ENCODE measurements around the gene VPS54. TPM values are rescaled to one million over a fixed set of nuclear protein-coding genes. Genes with fewer than 3 reads are reported as not detected.
"Not testable (repeated sequence)": the region's sequence is repeated elsewhere in the genome, so short reads cannot be mapped to it uniquely, and the experiment has no call there.

VPS54 gene
- total RNA-seq, 1 experiment from 2014 or later, result 12.6 TPM

DNA sequence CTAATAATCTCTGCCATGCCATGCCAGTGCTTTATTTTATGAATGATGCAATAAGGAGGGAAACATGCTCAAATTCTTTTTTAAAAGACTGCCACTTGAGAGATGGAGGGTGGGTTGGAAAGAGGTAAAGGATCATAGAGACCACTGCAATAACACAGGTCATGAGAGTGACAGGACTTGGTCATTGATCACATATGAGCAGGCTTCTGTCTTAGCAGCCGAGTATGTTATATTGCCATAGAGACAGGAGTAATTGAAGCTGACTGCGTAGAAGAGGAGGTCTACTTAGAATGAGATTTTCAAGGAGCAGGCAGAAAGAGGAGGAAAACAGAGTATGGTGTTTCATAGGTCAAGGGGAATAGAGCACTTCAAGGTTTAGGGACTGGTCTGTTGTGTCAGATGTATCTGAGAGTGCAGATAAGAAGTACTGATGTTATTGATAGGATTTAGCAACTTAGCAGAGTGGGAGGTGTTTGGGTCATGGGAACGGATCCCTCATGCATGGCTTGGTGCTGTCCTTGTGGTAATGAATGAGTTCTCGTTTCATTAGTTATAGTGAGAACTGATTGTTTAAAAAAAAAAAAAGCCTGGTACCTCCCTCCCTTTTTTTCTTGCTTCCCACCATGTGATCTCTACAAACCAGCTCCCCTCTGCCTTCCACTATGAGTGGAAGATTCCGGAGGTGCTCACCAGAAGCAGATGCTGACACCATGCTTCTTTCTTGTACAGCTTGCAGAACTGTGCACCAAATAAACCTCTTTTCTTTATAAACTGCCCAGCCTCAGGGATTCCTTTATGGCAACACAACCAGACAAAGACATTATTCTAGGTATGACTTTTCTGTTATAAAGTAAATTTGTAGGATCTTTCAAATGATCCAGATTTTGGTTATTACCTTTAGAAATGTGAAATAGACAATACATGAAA, 144.8 kb downstream of the VPS54 start:
- DNase-seq (ENCODE audit: low read depth), result no peak

DNA sequence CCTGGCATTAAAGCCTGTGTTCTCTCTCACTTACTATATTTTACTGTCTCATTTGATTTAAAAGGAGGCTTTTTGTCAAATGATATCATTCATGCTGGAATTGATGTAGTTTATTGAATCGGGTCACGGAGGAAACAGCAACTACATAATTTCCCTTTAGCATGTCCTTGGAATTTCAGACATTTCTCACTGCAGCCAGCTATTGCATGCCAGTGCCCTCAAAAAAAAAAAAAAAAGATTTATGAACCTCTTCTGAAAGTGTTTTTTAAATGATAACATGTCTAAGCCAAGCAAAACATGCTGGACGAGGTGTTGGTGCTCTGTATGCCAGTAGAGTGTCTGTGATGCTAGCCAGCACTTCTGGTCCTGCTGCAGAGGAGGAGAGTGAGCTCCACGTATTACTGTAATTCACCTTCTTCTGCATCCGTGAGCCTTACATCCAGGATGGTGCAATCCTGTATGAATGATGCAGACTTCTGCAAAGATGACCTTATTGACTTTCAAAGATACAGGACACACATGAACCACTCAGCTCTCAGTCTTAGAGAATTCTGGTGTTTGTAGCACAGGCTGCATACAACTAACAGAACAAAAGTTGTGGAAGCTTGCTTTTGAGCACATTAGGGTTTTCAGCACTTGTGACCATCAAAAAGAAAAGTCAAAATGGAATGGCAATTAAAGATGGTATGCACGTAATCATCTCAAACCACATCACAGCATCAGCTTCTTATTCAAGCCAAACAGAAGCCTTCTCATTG, 146.5 kb downstream of the VPS54 start:
- DNase-seq (ENCODE audit: low read depth), result no peak

DNA sequence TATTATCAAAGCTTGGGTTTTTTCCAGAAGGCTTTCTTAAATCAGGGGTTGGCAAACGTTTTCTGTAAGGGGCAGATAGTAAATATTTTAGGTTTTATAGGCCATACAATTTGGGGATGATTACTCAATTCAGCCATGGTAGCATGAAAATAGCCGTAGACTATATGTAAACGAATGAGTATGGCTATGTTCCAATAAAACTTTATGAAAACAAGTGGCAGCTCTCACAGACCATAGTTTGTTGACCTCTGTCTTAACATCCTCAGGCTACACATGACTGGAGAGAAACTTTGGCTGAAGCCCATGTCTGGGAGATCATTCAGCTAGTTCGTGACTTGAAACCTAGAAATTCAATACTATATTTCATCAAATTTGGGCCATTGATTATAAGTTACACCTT, 147.4 kb downstream of the VPS54 start:
- no peak for DNase-seq (ENCODE audit: low read depth)

DNA sequence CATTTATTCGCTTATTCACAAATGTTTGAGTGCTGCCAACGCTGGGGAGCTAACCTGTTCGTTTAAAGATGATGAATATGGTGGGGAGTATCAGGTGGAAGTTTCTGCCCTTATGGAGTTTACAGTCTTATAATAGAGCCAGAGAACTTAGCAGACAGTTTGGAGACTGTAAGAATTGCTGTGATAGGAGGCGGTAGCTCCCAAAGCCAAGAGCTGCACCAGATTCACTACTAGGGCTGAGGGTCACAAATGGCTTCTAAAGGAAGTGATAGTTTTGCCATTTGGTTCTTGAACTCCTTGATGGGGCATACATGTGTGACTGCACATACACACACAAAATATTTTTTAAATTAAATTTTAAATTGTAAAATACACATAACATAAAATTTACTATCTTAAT, 148.5 kb downstream of the VPS54 start:
- no peak for DNase-seq (ENCODE audit: low read depth)

DNA sequence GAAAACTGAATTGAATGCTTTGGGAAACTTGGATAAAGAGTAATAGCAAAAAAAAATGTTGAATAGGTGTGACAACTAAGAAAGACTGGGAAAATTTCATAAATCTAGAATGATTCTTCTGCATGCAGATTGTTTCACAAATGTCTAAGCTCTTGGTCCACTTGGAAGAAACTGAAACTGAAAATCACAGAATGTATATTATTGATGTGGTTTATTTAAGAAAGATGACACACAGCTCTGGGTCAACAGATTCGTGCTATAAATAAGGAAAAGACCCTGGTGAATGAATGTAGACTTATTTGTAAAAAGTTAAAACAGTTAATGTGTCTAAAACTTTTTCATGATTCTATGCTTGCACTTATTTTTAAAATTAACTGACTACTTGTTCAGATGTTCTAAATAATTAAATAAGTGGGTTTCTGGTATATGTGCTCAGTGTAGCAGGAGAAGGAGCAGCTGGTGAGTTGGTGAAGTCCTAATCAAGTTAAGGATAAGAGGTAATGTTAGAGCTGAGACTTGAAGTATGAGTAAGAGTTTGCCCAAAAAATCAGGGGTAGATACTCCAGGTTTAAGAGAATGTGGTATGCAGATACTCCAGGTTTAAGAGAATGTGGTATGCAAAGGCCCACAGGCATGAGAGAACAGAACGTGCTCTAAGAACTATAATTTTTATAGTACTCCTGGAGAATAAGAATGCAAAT, 153.1 kb downstream of the VPS54 start:
- no peak for DNase-seq (ENCODE audit: low read depth)

DNA sequence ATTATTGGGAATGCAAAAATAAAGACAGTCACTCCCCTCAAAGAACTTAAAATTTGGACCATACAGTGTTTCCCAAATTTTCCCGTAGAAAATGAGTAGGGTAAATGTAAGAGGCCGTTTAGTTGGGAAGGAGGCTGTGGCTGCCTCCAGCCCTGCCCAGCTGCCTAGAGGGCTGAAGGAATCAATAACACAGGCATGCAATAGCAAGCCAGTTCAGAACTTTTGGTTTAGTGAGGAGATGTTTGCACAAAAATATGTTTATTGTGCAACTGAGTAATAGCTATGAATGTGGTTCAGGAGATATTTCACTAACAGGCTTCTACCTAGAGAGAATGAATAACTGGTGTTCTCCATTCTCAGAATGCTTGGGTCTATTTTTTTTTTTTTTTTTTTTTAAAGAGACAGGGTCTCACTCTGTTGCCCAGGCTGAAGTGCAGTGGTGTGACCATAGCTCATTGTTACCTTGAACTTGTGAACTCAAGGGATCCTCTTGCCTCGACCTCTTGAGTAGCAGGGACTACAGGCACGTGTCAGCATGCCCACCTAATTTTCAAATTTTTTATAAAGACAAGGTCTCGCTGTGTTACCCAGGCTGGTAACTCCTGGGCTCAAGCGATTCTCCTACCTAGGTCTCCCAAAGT, 153.9 kb downstream of the VPS54 start:
- no peak for DNase-seq (ENCODE audit: low read depth)

DNA sequence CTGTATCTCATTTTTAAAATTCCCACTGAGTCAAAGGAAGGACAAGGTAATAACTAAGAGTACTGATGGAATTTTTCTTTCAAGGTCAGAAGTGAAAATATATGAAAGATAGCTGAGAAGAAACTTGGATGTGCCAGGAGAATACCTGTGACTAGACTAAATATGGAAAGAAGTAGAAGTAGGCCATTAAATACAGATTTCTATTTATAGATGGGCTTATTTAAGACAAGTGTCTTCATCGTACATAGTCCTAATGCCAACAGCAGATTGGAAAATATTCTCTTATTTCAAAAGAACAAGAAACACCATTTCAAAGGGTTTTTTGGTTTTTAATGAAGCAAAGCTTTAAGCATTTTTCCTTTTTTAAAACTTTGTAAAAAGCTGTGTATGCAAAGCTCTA, 155.5 kb downstream of the VPS54 start:
- DNase-seq (ENCODE audit: low read depth), result no peak

DNA sequence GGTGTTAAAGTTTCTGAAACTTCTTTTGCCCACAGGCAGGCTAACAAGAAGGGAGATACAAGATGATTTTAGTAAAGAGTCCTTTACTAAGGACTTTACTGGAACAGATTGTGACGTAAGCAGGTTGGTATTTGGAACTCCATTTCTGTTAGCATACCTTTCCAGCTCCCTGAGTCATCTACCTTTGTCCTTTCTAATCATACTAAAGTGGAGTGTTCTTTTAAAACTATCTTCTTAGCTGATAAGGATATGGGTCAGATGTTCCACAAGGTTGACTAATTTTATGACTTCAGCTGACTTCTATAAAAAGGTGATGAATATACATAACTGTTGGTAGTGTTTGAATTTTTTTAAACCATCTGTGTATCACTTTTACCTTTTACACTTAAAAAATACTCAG, 156.4 kb downstream of the VPS54 start:
- DNase-seq (ENCODE audit: low read depth), result peak; percentile 5

DNA sequence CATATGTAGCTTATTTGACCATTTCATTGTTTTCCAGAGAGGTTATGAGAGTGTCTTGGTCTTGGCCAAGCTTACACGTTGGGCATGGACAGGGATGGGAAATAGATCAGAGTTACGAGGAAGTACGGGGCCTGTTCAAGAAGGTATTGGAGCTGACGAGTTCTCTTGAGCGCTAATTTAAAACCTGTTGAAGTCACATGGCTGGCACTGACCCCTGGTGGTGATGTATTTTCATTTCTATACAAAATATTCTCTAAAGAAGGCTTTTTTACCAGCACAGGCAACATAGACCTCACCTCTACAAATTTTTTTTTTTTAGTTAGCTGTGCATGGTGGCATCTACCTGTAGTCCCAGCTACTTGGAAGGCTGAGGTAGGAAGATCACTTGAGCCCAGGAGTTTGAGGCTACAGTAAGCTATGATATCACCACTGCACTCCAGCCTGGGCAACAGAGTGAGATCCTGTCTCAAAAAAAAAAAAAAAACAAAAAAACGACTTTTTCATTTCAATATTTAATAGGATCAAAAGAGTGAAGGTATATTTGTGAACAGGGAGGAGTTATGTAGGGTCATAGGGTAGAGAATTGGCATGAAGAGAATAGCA, 157.9 kb downstream of the VPS54 start:
- DNase-seq (ENCODE audit: low read depth), result peak; percentile 33

DNA sequence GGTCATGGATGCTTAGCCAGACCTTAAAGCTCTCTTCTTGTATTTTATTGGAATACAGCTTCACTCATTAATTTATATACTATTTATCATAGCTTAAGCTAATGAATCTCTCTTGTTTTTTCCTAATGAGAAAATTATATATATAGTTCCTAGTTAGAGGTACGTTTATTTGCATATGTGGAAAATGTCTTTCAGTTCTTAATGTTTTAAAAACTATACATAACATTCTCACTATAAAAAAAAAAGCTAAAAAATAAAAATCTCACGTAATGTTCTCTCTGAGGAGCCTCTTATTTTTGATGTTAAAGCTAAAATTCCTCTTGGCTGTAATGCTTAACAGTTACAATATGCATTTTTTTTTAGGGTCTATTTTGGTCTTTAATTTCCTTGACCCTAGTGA, 160.9 kb downstream of the VPS54 start:
- DNase-seq (ENCODE audit: low read depth), result no peak

DNA sequence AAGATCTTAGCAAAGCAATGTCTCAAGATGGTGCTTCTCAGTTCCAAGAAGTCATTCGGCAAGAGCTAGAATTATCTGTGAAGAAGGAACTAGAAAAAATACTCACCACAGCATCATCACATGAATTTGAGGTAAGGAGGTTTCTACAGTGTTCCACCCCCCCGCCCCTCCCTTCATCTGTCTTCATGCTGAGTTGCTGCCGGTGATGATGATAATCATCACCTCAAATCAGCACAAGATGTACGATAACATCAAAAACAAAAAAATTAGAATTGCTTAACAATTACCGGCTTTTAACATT, 163.0 kb downstream of the VPS54 start:
- no peak for DNase-seq (ENCODE audit: low read depth)

DNA sequence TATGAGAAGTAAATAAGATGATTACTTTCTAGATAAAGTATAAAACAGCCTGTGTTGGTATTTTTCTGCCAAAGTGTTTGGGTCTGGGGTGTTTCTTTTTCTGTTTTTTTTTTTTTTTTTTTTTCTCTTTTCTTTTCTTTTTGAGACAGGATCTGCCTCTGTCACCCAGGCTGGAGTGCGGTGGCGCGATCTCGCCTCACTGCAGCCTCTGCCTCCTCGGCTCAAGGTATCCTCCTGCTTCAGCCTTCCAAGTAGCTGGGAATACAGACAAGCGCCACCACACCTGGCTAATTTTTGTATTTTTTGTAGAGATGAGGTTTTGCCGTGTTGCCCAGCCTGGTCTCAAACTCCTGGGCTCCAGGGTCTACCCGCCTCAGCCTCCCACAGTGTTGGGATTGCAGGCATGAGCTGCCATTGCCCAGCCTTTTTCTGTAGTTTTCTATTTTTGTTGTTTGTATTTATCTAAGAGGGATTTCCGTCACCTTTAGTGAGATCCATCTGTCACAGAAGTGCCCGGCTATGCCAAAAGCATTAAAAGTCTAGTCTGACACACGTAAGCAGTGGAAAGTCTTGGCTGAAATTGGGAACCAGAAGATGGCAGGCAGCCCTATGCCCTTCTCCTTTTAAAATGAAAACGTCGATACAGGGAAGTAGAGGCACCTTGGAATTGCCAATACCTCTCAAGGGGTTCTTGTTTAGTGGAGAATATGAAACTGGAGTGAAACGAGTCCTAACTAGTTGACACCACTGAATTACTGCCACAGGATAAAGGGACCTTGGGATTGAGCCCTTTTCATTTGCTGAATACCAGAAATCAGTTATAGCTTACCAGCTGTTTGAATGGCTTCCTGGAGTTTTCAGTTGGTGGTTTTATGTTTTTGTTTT, 163.6 kb downstream of the VPS54 start:
- no peak for DNase-seq (ENCODE audit: low read depth)

DNA sequence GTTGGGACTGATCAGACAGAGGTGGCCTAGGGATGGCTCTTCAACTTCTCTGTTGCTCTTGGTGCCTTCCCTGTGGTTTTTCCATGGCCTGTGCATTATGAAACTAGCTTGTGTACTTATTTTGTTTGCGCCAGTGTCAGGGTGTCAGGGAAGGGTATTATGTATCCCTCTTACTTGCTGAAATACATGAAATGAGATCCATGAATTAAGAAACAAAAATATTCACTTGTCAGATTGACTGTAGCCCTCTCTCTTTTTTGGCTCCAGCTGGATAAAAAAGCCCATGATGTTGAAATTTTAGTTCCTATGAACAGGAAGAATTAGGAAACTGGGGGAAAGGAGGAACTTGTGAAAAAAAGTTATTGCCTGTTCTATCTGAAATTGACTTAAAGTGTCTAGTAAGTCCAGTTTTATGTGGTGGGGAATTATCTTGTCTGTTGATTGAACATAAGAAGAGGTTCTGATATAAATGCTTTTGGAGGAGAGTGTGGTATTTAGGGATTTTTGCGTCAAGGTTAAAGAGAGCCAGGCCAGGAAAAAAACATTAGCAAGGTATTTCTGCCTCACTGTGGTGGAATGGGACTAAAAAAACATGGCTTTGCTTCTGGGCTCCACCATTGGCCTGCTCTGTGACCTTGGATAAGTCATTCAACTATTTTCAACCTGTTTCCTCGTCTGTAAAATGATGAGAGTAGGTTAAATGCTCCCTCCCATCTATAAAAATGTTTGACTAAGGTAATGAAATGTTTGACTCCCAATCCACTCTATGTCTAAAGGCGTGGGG, 165.5 kb downstream of the VPS54 start:
- DNase-seq (ENCODE audit: low read depth), result no peak

DNA sequence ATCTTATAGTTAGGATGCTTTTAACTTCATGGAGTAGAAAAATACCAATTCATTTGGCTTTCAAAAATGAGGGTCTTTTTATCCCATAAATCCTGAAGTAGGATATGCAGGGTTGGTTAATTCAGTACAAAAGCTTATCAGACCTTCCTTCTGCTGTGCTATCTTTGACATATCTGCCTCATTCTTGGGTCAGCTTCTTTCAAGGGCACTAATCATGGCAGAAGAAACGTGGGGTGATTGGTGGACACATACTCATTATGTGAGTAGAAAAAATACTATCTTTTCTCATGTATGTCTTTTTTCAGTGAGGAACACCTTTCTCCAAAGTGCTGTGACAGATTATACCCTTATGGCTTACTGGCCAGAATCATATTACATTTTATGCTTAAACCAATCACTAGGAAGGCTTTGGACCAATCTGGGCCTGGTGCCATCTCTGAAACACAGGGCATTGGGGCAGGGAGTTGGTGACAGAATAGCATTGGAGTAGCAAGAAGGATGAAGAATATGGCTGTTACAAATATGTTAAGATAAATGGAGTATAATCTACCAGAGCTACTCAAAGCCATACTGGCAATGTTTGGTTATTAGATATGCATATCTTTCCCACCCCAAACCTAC, 167.4 kb downstream of the VPS54 start:
- no peak for DNase-seq (ENCODE audit: low read depth)

DNA sequence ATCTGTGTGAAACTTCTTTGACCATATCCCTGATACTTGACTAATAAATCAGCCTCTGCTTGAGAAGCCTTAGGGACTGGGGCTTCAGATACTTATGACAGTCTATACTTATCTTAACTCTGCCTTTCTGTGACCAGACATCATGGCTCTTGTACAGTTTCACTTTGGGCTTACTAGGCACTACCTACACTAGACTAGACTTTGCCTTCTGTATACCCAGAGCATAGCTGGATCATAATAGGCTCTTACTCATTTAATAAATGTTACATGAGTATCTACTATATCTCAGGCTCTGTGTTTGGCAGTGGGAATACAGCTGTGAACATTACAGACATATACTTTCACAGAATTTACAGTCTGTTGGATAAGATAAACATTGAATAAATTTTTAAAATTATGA, 168.6 kb downstream of the VPS54 start:
- DNase-seq (ENCODE audit: low read depth), result no peak

DNA sequence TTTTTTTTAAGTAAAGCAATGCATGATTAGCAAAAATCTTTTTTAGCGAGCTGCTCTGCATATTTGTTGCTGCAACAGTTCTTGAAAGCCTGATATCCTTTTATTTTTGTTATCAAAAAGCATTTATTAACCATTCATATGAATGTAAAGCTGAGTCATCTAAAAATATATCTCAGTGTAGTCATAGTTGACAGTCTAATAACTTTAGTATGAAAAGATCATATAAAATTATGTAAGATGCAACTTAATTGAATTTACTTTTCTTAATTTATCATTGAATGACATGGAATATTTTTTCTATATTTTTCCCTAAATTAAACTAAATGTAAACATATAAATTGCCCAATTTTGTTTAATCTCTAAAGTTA, 169.0 kb downstream of the VPS54 start:
- DNase-seq (ENCODE audit: low read depth), result no peak

DNA sequence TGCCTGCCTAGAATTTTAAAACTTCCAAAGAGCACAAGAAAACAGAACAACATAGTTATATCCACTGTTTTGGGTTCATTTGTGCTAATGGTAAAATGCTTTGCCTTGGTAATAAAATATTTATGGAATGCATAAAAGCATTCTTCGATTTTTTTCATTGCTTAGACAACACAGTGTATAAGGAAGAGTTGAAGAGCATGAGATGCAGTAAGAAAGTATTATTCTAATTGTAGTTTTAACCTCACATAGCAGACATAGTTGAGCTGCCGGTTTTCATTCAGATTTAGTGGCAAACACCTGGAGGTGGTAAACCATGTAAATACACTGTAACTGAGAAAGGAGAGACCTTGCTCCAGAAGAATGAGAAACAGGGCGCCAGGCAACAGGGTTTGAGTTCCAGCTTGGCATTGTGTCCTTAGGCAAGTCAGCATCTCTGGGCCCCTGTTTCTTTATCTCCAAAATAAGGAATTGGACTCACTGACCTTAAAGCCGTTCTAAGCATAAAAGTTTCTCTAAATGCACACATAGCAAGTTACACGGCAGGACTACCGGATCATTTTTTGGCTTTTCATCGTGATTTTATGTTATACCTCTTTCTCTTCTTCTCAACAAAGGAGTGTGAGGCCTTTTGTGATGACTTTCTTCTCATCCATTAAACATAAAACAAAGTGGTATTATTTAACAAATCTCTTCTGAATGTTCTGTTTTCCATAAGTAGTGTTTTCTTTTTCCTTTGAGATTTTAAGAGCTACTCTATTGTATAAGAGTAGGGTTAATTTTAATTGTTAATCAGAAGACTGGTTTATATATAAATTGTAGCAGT, 169.6 kb downstream of the VPS54 start:
- DNase-seq (ENCODE audit: low read depth), result no peak

DNA sequence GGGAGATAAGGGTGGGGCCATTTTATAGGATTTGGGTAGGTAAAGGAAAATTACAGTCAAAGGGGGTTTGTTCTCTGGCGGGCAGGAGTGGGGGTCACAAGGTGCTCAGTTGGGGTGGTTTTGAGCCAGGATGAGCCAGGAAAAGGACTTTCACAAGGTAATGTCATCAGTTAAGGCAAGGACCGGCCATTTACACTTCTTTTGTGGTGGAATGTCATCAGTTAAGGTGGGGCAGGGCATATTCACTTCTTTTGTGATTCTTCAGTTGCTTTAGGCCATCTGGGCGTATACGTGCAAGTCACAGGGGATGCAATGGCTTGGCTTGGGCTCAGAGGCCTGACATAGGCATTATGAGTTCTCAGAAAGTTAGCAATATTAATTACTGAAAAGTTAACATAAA, 171.7 kb downstream of the VPS54 start:
- DNase-seq (ENCODE audit: low read depth), result not testable (repeated sequence)

DNA sequence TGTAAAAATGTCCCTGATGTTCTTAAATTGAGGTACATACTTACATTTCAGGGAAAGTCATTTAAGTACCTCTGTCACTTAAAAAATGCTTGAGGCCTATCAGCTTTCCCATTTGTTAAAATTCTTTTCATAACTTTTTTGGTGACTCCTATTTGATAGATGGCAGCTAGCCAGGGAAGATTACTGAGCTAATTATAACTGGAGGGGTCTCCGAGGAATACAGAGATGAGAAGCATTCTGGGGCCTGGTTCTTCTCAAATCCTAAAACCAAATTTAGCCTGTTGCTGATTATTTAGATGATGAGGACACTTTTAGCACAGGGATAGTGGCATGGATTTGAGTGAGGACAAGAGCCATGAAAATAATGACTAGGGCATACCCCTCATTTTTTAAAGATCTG, 172.7 kb downstream of the VPS54 start:
- no peak for DNase-seq (ENCODE audit: low read depth)
